WERI-Rb-1 (cell line): ENCODE measurements around the gene EIF3J.

Source experiments
- DNase-seq: peaks from one replicate; pipeline ENCODE4 v3.0.0-alpha.2; 2020
- H3K27ac ChIP-seq: fragments of 250-450 bp; sonication (Bioruptor Pico); 2 replicates; pipeline ENCODE4 v1.5.1; 2020; ENCODE audit warnings: mild to moderate bottlenecking, moderate library complexity
- H3K27me3 ChIP-seq: fragments of 250-450 bp; sonication (Bioruptor Pico); 2 replicates; pipeline ENCODE4 v1.5.1; 2021; ENCODE audit warnings: mild to moderate bottlenecking, low read depth, moderate library complexity; ENCODE audit not compliant: insufficient read depth, severe bottlenecking
- H3K36me3 ChIP-seq: fragments of 250-450 bp; sonication (Bioruptor Pico); 2 replicates; pipeline ENCODE4 v1.5.1; 2020; ENCODE audit warnings: mild to moderate bottlenecking, moderate library complexity
- H3K4me3 ChIP-seq: 2 replicates; pipeline ENCODE4 v1.5.1; 2011; ENCODE audit warnings: low read depth, mild to moderate bottlenecking, control low read depth, low read length
- H3K9me3 ChIP-seq: fragments of 250-450 bp; sonication (Bioruptor Pico); 2 replicates; pipeline ENCODE4 v1.5.1; 2021; ENCODE audit warnings: mild to moderate bottlenecking, moderate library complexity; ENCODE audit not compliant: severe bottlenecking
- CTCF ChIP-seq: IDR thresholded peaks from 2 replicates; pipeline ENCODE4 v1.5.1; 2011; ENCODE audit warnings: low read depth, mild to moderate bottlenecking, control low read depth, inconsistent platforms, low read length

The EIF3J gene

GRCh38 chr15:44593042-44593736, 56.2 kb downstream of the EIF3J start:
- Histone ChIP-seq H3K4me3 (no peak overlapping the region), H3K27me3 (no peaks in the 10 kb centered on the region), H3K9me3 (no peaks in the 10 kb centered on the region), H3K36me3 (peaks cover 57% of the 10 kb centered on the region), H3K27ac (no peak overlapping the region)
- no peak for DNase-seq
- TF ChIP-seq CTCF, result no peak

DNA sequence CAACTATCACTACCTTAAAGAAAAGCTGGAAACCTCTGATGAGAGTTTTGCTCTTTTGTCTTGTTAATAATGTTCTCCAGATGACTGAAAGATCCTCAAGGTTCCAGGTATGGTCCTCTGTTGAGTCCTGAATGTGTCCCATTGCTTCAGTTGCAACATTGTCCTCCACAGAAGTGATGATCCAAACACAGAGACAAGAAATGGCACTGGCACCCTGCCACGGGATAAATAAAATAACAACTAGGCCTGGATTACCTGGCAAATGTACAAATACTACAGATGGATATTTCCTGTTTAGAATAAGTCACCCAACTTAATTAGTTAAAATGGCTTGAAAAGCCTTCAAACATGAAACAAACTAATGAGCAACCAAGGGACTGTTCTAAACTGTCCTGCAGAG, 58.3 kb downstream of the EIF3J start:
- no peak overlapping the region for H3K4me3 ChIP-seq
- no peak for DNase-seq
- H3K9me3 ChIP-seq, result no peaks in the 10 kb centered on the region
- no peak for TF ChIP-seq CTCF
- no peaks in the 10 kb centered on the region for H3K27me3 ChIP-seq
- peaks cover 42% of the 10 kb centered on the region for H3K36me3 ChIP-seq
- no peak overlapping the region for H3K27ac ChIP-seq

GRCh38 chr15:44595656-44596510, 58.9 kb downstream of the EIF3J start:
- TF ChIP-seq CTCF, result no peak
- no peaks in the 10 kb centered on the region for H3K27me3 ChIP-seq
- no peak overlapping the region for H3K27ac ChIP-seq
- H3K4me3 ChIP-seq, result no peak overlapping the region
- no peaks in the 10 kb centered on the region for H3K9me3 ChIP-seq
- no peak for DNase-seq
- H3K36me3 ChIP-seq, result peaks cover 36% of the 10 kb centered on the region

GRCh38 chr15:44596511-44597010, 59.6 kb downstream of the EIF3J start:
- TF ChIP-seq CTCF, result no peak
- H3K9me3 ChIP-seq, result no peaks in the 10 kb centered on the region
- no peak for DNase-seq
- H3K4me3 ChIP-seq, result no peak overlapping the region
- peaks cover 33% of the 10 kb centered on the region for H3K36me3 ChIP-seq
- no peaks in the 10 kb centered on the region for H3K27me3 ChIP-seq
- H3K27ac ChIP-seq, result no peak overlapping the region

DNA sequence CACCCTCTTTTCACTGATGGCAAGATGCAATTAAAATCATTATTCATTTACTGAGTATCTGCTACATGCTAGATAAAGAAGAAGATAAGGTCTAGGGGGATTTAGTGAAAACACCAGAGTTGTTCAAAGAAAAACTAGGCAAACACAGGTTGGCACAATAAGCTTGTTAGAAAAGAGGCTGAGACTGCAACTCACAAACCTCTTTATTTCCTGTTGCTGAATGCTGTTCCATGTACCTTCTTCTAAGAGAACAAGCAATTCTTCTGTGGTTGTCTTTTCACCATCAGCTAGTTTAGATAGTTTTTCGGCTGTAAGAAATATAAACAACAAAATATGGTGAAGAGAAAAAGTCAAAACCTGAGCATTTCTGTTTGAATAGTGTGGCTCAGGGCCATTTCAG, 61.1 kb downstream of the EIF3J start:
- H3K27ac ChIP-seq, result no peak overlapping the region
- H3K27me3 ChIP-seq, result no peaks in the 10 kb centered on the region
- peaks cover 26% of the 10 kb centered on the region for H3K36me3 ChIP-seq
- H3K4me3 ChIP-seq, result no peak overlapping the region
- TF ChIP-seq CTCF, result no peak
- H3K9me3 ChIP-seq, result no peaks in the 10 kb centered on the region
- no peak for DNase-seq
